Astrocyte (in vitro differentiated cells and primary cell): ENCODE measurements around the gene EXOC3.

Source experiments
- CTCF ChIP-seq: IDR thresholded peaks from 2 replicates; pipeline ENCODE4 v1.5.1; 2011; ENCODE audit warnings: low read depth, mild to moderate bottlenecking, inconsistent platforms, low read length, moderate library complexity; ENCODE audit not compliant: insufficient read depth
- EZH2 ChIP-seq: IDR thresholded peaks from 2 replicates; pipeline ENCODE4 v1.6.1; 2012; ENCODE audit warnings: mild to moderate bottlenecking, low read length, inconsistent platforms; ENCODE audit not compliant: insufficient read depth

GRCh38 chr5:402615-403359 lies 40.2 kb upstream of the EXOC3 start:
- no peak for TF ChIP-seq CTCF
- TF ChIP-seq EZH2: no peak
